Fibroblast of the aortic adventitia (primary cell): ENCODE results near the gene SHISA6. TPM values are rescaled to one million over a fixed set of nuclear protein-coding genes. Genes with fewer than 3 reads are reported as not detected.

Experiments
- DNase-seq: peaks from one replicate; pipeline ENCODE4 v3.0.0-alpha.2; 2010; ENCODE audit warnings: low read depth
- H3K4me3 ChIP-seq: 2 replicates; pipeline ENCODE4 v1.5.1; 2011; ENCODE audit warnings: low read depth, mild to moderate bottlenecking, control low read depth, low read length, moderate library complexity
- total RNA-seq: library from RNA; depleted of rRNA; stranded (reverse); fragments of >200 nt; gene quantifications from 2 replicates; pipeline ENCODE4 v1.2.3, GENCODE V29; 2012; ENCODE audit warnings: low replicate concordance
- TF ChIP-seq, protein P1 (sequence below): IDR thresholded peaks from 2 replicates; pipeline ENCODE4 v1.5.1; 2011; ENCODE audit warnings: mild to moderate bottlenecking, low read length, control low read depth, inconsistent platforms; ENCODE audit not compliant: insufficient read depth

The SHISA6 gene
- total RNA-seq, 1 donor, result not detected

DNA sequence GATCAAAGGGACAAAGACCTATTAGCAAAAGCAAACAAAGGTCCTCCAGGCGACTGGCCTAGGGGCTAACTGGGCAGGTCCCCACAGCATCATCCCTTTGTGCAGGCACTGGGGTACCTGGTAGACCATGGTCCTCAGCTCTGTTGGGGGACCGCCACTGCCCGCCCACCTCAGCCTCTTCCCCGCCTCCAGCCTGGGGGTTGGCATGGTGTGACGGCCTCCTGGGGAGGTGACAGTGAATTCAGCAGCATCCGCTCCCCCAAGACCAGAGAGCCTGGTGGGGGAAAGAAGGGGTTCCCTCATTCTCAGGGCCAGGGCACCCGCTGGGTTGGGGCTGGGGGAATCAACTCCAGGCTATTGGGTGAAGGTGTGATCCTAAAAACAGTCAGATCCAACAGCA, 318.6 kb downstream of the SHISA6 start:
- DNase-seq, result no peak
- TF ChIP-seq, protein P1, sequence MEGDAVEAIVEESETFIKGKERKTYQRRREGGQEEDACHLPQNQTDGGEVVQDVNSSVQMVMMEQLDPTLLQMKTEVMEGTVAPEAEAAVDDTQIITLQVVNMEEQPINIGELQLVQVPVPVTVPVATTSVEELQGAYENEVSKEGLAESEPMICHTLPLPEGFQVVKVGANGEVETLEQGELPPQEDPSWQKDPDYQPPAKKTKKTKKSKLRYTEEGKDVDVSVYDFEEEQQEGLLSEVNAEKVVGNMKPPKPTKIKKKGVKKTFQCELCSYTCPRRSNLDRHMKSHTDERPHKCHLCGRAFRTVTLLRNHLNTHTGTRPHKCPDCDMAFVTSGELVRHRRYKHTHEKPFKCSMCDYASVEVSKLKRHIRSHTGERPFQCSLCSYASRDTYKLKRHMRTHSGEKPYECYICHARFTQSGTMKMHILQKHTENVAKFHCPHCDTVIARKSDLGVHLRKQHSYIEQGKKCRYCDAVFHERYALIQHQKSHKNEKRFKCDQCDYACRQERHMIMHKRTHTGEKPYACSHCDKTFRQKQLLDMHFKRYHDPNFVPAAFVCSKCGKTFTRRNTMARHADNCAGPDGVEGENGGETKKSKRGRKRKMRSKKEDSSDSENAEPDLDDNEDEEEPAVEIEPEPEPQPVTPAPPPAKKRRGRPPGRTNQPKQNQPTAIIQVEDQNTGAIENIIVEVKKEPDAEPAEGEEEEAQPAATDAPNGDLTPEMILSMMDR, result no peak
- no peak overlapping the region for H3K4me3 ChIP-seq

DNA sequence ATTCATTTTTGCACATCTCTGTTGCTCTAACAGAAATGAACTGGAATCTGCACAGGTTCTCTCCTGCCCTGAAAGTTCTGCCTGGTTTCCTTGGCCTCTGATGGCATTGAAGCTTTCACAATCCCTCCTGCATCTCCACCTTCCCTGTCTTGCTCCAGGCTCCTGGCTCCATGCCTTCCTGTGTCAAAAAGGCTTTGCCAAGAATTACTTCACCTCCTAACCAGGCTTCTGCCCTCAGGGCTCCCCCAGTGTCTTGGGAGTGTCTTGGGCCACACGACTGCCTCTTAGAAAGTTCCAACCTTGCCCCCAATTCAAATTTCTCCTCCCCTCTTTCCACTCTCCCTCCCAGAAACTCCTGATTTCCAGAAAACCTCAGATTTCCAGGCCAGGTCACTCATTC, 320.3 kb downstream of the SHISA6 start:
- DNase-seq, result no peak
- no peak overlapping the region for H3K4me3 ChIP-seq
- TF ChIP-seq, protein P1, result no peak

DNA sequence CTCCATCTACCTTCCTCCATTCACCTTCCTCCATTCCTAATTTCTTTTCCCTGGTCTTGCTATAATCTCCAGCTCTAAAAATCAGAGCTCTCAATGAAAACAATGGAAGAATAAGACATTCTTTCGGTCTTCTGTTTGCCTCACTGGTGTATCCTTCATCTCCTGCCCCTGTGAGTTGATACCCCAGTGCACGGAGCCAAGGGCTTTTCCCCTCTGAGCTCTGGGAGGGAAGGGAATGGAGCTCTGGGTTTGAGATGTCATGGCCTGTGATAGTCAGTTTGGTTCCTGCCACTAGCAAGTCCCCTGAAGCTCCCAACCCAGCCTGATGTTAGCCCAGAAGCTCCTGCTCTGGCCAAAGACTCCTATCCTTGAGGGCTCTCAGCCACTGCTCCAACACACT, 320.7 kb downstream of the SHISA6 start:
- no peak overlapping the region for H3K4me3 ChIP-seq
- no peak for DNase-seq
- TF ChIP-seq, protein P1, result no peak

DNA sequence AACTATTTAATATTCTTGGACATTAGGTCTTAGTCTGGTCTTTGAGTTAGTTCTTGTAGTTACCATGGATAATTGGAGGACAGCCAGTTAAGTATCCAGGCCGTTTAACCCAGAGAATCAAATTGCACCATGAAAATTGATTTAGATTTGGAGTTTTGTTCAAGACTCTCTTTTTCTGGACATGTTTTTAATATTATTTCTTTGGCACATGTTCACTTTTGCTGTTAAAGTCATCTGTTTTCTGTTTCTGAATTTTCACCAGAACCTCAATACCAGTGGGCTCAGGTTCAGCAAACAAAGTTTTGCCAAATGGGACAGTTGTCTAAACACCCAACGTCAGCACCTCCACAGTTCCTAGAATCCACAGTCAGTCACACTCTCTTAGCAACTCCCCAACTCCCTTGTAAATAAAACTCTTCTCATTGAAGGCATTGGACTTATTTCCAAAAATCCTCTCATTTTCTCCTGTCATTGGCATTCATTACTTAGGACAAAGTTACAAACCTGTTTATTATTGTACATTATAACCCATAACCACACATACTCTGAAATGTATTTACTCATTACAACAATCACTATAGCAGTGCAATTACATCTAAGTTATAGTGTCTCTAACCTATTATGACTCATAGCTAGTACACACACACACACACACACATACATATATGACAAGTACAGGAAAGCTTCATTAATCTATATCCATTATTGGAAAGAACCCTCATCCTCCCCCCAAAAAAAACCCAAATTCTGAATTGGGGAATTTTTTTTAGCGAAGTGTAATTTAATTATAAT, 323.8 kb downstream of the SHISA6 start:
- TF ChIP-seq, protein P1, result no peak
- DNase-seq, result no peak
- no peak overlapping the region for H3K4me3 ChIP-seq

DNA sequence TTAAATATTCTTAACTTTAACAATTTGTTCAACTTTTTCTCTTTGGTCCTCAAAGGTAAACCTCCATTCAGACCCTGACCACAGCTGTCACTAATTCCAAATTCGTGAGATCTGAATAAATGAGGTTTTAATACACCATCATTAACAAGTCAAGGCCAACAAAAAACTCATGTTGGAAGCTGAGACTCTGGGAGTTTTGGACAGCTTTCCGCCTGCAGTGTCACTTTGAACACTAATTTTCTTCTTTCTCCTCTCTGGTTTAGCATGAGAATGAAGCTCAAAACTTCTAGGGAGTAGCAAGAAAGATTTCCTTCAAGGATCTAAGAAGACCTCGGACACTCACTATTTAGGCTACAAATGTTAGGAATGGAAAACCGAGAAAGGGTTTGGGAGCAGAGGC, 324.6 kb downstream of the SHISA6 start:
- H3K4me3 ChIP-seq, result no peak overlapping the region
- DNase-seq, result no peak
- TF ChIP-seq, protein P1, result no peak

DNA sequence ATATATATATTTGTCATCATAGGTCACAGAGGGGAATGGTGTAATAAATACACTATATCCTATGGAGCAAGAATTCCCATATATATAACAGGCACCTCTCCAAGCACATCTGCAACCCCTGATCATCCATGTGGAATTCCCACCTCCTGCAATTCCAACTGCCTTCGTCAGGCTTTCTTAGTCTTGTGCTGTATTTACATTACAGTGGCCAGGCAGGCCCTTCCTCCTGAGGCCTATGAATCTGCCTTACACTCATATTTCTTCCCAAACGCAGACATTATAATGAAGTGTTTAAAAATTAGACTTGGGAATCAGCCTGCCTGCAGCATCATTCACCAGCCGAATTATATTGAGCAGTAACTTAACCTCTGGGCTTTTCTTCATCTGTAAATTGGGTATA, 338.0 kb downstream of the SHISA6 start:
- no peak overlapping the region for H3K4me3 ChIP-seq
- no peak for DNase-seq
- TF ChIP-seq, protein P1, result no peak

DNA sequence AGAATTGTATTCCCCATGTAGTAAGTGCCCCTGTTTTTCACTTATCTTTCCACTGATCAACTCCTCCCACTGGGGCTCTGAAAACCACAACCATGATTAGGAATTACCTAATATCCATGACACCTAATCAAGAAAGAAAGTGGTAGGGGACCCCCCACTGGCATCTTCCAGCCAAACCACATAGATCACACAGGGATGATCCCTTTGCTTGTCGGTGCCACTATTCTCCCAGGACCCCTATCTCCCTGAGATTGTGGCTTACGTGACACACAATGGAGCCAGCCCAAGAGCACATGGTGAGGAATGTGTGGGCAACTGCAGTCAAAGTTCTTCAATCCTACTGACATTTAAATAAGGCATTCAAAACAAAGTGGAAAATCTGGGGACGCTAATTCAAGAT, 339.7 kb downstream of the SHISA6 start:
- TF ChIP-seq, protein P1, result no peak
- no peak overlapping the region for H3K4me3 ChIP-seq
- no peak for DNase-seq
